T-helper 1 cell treated with Interleukin-12 subunit alpha and Interleukin-12 subunit beta and Interleukin-4 antibody, amounts not matched to agents 30 ng/mL and 1 ng/mL, for 36 hours (primary cell): ENCODE data around the gene CPN1. TPM values are rescaled to one million over a fixed set of nuclear protein-coding genes. Genes with fewer than 3 reads are reported as not detected.

Experiments
- intact Hi-C: fragments of 100-400 bp; cut with micrococcal nuclease; formaldehyde crosslinking; loops from one replicate; pipeline ENCODE4 v1.15.1; 2024
- total RNA-seq: library from RNA; stranded (reverse); gene quantifications from 2 replicates; pipeline ENCODE4 v1.2.3, GENCODE V29; 2022

Gene CPN1
- total RNA-seq, 1 donor from 2014 or later, result not detected

- intact Hi-C loops, result no loop called here
These were observed 56.1 kb downstream of the CPN1 start for GRCh38 chr10:100025576-100025975.

- intact Hi-C loops, result no loop called here
These were observed 56.9 kb downstream of the CPN1 start for GRCh38 chr10:100024748-100025147.

GRCh38 chr10:100022403-100022802 is 59.3 kb downstream of the CPN1 start:
- intact Hi-C loops, result no loop called here

- intact Hi-C loops, result no loop called here
These were observed 60.3 kb downstream of the CPN1 start for GRCh38 chr10:100021322-100021721.

GRCh38 chr10:100020886-100021253 is 60.8 kb downstream of the CPN1 start:
- intact Hi-C loops, result no loop called here

- intact Hi-C loops, result no loop called here
These were observed 61.4 kb downstream of the CPN1 start for GRCh38 chr10:100020142-100020885.

- intact Hi-C loops, result no loop called here
These were observed 61.9 kb downstream of the CPN1 start for GRCh38 chr10:100019787-100020141.

GRCh38 chr10:100014071-100014762 is 67.5 kb downstream of the CPN1 start:
- intact Hi-C loops, result loop anchor here (5.0 kb wide), 1 partner anchor 1338 kb away; the partner anchor contains the start of gene BTRC

- intact Hi-C loops, result loop anchor here (5.0 kb wide), 1 partner anchor 1339 kb away; the partner anchor contains the start of gene BTRC
These were observed 68.0 kb downstream of the CPN1 start for GRCh38 chr10:100013621-100014020.

- intact Hi-C loops, result loop anchor here (5.0 kb wide), 1 partner anchor 1340 kb away; the partner anchor contains the start of gene BTRC
These were observed 69.8 kb downstream of the CPN1 start for GRCh38 chr10:100011906-100012305.

GRCh38 chr10:100009793-100010676 is 71.6 kb downstream of the CPN1 start, which contains the start of gene DNMBP:
Gene DNMBP, minus strand, starts transcription at chr10:100009947. Its CDS starts 37,823 bp downstream, at chr10:99972124.
- intact Hi-C loops, result loop anchor here (1.0 to 10.0 kb wide), 12 partner anchors 16 to 1875 kb away; partner anchors contain the start of genes BTRC, CHUK, COX15 and CUTC

- intact Hi-C loops, result loop anchor here (1.0 to 10.0 kb wide), 11 partner anchors 15 to 1875 kb away; partner anchors contain the start of genes CHUK, COX15, CUTC and ERLIN1
These were observed 72.3 kb downstream of the CPN1 start for GRCh38 chr10:100009283-100009792.

- intact Hi-C loops, result loop anchor here (1.0 to 10.0 kb wide), 11 partner anchors 14 to 1874 kb away; partner anchors contain the start of genes CHUK, COX15, CUTC and ERLIN1
These were observed 72.9 kb downstream of the CPN1 start for GRCh38 chr10:100008708-100009282.

GRCh38 chr10:100008142-100008522 is 73.5 kb downstream of the CPN1 start:
- intact Hi-C loops, result loop anchor here (2.0 to 10.0 kb wide), 6 partner anchors 114 to 1873 kb away; partner anchors contain the start of genes CHUK, ERLIN1, GOT1 and R3HCC1L

- intact Hi-C loops, result loop anchor here (2.0 to 10.0 kb wide), 6 partner anchors 115 to 1873 kb away; partner anchors contain the start of genes CHUK, ERLIN1, GOT1 and R3HCC1L
These were observed 74.2 kb downstream of the CPN1 start for GRCh38 chr10:100007231-100008141.

- intact Hi-C loops, result loop anchor here (5.0 to 10.0 kb wide), 4 partner anchors 116 to 1872 kb away; partner anchors contain the start of genes ERLIN1, GOT1 and R3HCC1L
These were observed 75.3 kb downstream of the CPN1 start for GRCh38 chr10:100006243-100006886.

GRCh38 chr10:100004805-100005510 is 76.7 kb downstream of the CPN1 start:
- intact Hi-C loops, result loop anchor here (5.0 to 10.0 kb wide), 4 partner anchors 117 to 1870 kb away; partner anchors contain the start of genes ERLIN1, GOT1 and R3HCC1L
